GM19240 (cell line): Measurements from ENCODE around the gene FCER2.

Experiments
- DNase-seq: peaks from one replicate; pipeline ENCODE4 v3.0.0; 2011; ENCODE audit warnings: low spot score; ENCODE audit not compliant: insufficient read length

The FCER2 gene

DNA sequence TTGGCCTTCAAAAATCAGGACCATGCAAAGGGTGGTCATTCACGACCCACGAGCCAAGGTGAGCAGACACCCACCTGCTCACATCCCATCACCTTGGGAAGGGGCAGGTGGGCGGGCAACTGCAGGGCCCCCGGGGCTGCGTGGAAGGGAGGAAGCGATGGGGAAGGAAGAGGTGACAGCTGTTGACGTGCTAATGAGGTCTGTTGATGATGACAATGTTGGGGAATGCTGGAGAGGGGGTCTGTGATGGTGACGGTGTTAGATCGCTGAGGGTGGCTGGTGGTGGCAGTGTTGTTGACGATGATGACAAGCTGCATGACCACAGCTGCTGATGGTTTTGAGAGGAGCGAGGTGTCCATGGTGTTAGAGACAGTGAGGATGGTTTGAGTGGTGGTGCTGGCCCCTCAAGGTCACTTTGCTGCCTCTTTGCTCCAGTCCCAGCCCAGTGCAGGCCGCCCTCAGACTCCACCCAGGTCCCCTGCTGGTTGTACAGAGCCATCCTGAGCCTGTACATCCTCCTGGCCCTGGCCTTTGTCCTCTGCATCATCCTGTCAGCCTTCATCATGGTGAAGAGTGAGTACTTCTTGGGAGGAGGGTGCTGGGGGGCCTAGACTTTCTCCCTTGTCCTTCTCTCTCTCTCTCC is 24.1 kb downstream of the FCER2 start:
- no peak for DNase-seq

DNA sequence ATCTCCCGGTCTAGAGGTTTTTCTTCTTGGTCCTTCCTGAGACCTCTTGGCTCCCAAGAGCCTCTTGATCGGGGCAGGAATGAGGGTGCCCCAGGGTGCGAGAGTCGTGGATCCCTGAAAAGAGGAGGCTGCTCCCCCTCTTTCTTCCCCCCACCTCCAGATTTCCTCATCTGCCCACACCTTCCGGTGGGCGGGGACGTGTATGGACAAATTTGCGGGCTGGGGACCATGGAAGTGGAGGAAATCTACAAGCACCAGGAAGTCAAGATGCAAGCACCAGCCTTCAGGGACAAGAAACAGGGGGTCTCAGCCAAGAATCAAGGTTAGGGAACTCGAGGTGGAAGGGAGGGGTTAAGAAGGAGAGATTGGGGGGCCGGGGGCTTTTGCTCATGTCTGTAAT is 25.1 kb downstream of the FCER2 start, which contains the start of gene MCEMP1:
TSS of gene MCEMP1 (plus strand) at position 237 of the 400 bp plus-strand sequence. CDS start at position 268, 31 bp downstream.
- DNase-seq = no peak

DNA sequence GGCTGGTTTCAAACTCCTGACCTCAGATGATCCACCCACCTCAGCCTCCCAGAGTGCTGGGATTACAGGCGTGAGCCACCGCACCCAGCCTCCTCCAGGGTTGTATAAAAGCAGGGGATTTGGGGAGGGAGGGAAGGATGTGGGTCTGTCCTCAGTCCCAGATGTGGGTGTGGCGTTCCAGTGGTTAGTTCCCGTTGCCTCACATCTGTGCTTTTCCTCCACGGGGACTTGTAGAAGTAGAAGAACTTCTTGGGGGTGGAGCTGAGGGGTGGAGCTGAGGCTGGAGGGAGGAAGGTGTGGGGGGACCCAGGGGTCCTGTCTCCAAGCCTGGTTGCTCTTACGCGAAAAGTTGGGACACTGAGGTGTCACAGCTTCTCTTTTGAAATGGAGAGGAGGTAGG is 25.6 kb downstream of the FCER2 start:
- no peak for DNase-seq

GRCh38 chr19:7674010-7675005 is 27.6 kb downstream of the FCER2 start:
- DNase-seq = no peak

GRCh38 chr19:7672522-7672921 is 29.4 kb downstream of the FCER2 start:
- DNase-seq = no peak

DNA sequence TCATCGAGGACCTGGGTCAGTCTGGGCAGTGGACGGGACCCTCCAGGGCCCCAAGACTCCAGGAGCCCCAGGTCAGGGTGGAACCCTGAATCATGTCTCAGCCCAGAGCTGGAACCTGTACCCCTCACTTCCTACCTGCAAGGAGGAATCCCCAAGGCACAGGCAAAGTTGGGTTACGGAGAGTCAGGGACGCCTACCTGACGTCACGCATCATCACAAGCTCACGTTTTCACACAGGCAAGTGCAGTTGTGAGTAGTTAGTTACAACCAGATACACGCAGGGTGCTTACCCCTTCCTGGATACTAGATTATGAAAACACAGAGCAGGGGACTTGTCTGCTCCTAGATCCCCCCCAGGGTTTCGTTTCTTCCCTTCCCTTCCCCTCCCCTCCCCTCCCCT is 31.1 kb downstream of the FCER2 start:
- no peak for DNase-seq

DNA sequence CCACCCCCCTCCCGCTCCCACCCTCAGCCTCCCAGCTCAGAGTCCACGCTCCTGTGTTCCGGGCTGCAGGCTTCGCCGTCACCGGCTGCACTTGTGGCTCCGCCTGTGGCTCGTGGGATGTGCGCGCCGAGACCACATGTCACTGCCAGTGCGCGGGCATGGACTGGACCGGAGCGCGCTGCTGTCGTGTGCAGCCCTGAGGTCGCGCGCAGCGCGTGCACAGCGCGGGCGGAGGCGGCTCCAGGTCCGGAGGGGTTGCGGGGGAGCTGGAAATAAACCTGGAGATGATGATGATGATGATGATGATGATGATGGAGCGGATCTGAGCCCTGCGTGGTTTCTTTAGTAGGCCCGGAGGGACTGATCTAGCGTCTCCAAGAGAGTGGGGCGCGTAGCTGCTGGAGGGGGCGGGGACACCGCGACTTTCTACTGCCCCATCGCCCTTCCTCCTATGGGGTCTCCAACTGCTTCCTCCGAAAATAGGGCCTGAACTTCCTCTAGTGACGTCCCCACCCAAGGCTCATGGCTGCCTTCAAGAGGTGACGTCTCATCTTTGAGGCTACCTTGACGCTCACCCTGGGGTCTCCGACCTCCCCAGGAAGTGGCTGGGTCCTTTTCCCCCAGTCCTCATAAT is 31.7 kb downstream of the FCER2 start:
- no peak for DNase-seq

DNA sequence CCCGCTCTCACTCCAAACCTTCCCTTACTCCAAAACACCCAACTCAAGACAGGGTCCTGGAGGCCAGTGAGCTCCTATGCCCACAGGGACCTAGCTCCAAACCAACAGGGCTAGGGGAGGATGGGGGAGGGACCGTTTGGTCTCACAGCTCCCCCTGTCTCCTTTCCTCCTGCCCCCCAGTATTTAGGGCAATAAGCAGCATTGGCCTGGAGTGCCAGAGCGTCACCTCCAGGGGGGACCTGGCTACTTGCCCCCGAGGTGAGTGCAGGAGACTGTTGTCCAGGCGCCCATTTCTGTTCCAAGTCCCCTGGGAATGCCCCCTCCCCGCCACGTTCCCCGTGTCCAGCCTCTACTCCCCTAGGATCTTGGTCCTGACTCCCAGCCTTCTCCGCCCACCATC is 32.3 kb downstream of the FCER2 start:
- no peak for DNase-seq

DNA sequence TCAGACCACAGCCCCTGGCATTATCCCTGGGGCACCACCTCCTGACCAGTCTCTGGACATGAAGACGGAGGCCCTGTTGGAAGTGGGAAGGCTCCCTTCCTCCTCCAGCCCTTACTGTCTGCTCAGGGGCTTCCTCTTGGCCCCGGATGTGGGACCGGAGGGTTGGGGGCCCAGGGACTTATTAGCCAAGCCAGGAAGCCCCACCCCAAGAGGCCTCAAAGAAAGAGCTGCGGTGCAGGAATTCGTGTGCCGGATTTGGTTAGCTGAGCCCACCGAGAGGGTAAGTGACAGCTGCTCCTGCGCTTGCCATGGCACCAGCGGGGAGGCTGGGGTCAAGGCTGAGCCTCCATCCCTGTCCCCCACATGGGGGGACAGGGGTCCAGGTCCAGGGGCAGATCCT is 33.1 kb downstream of the FCER2 start, which contains the start of gene RETN:
TSS of gene RETN (plus strand) at position 208 of the 400 bp plus-strand sequence. CDS start 278 bp downstream, outside the sequence.
- DNase-seq = no peak

DNA sequence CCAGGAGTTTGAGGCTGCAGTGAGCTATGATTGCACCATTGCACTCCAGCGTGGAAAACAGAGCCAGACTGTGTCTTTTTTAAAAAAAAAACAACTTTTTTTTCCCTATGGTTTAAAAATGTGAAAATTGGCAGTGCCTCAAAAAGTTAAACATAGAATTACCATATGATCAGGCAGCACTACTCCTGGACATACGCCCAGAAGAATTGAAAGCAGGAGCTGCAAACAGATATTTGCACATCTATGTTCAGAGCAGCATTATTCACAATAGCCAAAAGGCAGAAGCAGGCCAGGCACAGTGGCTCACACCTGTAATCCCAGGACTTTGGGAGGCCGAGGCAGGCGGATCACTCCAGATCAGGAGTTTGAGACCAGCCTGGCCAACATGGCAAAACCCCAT is 36.9 kb downstream of the FCER2 start:
- DNase-seq = no peak

GRCh38 chr19:7663706-7664105 is 38.2 kb downstream of the FCER2 start:
- no peak for DNase-seq

DNA sequence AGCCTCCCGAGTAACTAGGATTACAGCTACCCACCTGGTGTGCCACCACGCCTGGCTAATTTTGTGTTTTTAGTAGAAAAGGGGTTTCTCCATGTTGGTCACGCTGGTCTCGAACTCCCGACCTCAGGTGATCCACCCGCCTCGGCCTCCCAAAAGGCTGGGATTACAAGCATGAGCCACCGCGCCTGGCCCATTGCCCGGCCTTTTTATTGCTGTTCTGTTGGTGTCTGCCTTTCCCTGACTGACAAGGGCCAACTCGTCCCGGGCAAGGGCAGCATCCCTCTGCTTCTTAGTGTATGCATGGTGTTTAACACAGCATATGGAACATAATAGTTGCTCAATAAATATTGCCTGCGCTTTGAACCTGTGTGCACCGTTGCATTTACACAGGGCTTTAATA is 39.3 kb downstream of the FCER2 start:
- no peak for DNase-seq

GRCh38 chr19:7661744-7662538 is 40.0 kb downstream of the FCER2 start:
- no peak for DNase-seq

GRCh38 chr19:7658219-7658686 is 43.7 kb downstream of the FCER2 start:
- DNase-seq = peak; percentile 95

DNA sequence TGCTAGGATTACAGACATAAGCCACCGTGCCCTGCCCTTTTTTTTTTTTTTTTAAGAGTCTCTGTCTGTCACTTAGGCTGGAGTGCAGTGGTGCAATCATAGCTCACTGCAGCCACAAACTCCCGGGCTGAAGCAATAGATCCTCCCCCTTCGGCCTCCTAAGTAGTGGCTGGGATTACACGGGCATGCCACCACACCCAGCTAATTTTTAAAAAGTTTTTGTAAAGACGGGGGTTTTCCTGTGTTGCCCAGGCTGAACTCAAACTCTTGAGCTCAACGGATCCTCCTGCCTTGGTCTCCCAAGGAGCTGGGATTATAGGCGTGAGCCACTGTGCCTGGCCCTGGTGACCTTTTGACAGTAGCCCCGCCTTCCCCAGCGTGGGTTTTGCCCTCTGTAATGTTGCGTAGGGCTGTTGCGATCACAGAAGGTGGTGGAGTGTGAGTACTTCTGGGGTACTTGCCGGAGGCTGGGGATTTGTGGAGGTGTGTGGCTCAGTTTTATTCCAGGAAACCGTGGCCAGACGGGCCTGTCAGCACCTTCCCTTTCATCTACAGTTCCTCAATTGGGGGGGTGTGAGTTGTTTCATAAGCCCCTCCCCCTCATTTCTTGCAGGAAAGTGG is 44.7 kb downstream of the FCER2 start:
- DNase-seq = no peak

DNA sequence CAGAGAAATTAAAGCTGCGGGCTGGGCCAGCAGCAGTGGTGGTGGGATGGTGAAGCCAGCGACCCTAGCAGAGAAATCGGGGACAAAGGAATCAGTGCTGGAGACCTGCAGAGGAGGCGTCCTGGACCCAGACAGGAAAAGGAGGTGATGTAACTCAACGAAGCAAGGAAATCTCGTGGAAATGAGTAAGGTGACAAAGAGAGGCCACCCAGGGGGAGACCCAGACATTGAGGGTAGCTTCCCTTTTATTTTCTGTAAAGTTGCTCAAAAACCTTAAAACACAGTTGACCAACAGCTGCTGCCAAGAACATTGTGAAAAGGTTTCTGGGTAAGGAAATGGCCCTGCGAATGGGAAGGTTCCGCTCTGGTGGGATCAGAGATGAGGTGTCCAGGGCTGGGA is 46.4 kb downstream of the FCER2 start:
- no peak for DNase-seq

- DNase-seq = no peak
Observed at GRCh38 chr19:7654401-7654800, 47.5 kb downstream of the FCER2 start.

GRCh38 chr19:7652061-7652641 is 49.8 kb downstream of the FCER2 start:
- peak; percentile 87 for DNase-seq

DNA sequence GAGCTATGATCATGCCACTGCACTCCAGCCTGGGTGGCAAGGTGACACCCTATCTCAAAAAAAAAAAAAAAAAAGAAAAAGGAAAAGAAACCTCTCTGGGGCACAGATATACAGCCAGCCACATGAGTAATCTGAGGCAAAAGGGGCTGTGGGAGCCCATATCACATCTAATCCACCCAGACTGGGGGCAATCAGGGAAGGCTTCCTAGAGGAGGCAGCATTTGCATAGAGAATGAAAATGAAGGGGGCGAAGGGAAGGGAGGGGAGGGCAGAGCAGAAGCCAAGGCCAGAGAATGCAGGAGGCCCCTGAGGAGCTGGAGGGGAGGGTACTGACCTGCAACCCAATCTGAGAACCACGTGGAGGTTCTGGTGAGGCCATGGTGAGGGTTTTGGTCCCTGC is 51.8 kb downstream of the FCER2 start:
- no peak for DNase-seq
